GM23248 (cell line): ENCODE results near the gene FAM32A. TPM values are rescaled to one million over a fixed set of nuclear protein-coding genes. Genes with fewer than 3 reads are reported as not detected.

ENCODE experiments used
- DNase-seq: peaks from one replicate; pipeline ENCODE4 v3.0.0-alpha.2; 2015
- H2AFZ ChIP-seq: fragments of 200-600 bp; sonication (generic); 2 replicates; pipeline ENCODE4 v1.6.1; 2016; ENCODE audit warnings: antibody characterized with exemption
- H3F3A ChIP-seq: fragments of 200-600 bp; sonication (generic); 2 replicates; pipeline ENCODE4 v1.6.1; 2016; ENCODE audit warnings: mild to moderate bottlenecking, antibody characterized with exemption, mixed run types; ENCODE audit not compliant: insufficient read depth
- H3K27ac ChIP-seq: fragments of 200-600 bp; sonication (generic); 2 replicates; pipeline ENCODE4 v1.5.1; 2016; ENCODE audit warnings: mild to moderate bottlenecking
- H3K27me3 ChIP-seq: fragments of 200-600 bp; sonication (generic); replicated peaks from 2 replicates; pipeline ENCODE4 v1.6.1; 2016; ENCODE audit warnings: mild to moderate bottlenecking; ENCODE audit not compliant: insufficient read depth
- H3K36me3 ChIP-seq: fragments of 200-600 bp; sonication (generic); 2 replicates; pipeline ENCODE4 v1.6.1; 2016; ENCODE audit warnings: low read depth, mild to moderate bottlenecking
- H3K4me1 ChIP-seq: fragments of 200-600 bp; sonication (generic); 2 replicates; pipeline ENCODE4 v1.6.1; 2016; ENCODE audit warnings: mild to moderate bottlenecking; ENCODE audit not compliant: insufficient read depth
- H3K4me2 ChIP-seq: fragments of 200-600 bp; sonication (generic); one replicate; pipeline ENCODE4 v1.6.1; 2016; ENCODE audit warnings: mild to moderate bottlenecking; ENCODE audit not compliant: unreplicated experiment
- H3K4me3 ChIP-seq: fragments of 200-600 bp; sonication (generic); 2 replicates; pipeline ENCODE4 v1.5.1; 2016; ENCODE audit warnings: mild to moderate bottlenecking
- H3K79me2 ChIP-seq: fragments of 200-600 bp; sonication (generic); 2 replicates; pipeline ENCODE4 v1.6.1; 2016; ENCODE audit warnings: mild to moderate bottlenecking; ENCODE audit not compliant: insufficient read depth
- H3K9ac ChIP-seq: fragments of 200-600 bp; sonication (generic); 2 replicates; pipeline ENCODE4 v1.6.1; 2016; ENCODE audit warnings: mild to moderate bottlenecking
- H3K9me2 ChIP-seq: fragments of 200-600 bp; sonication (generic); 2 replicates; pipeline ENCODE4 v1.6.1; 2016; ENCODE audit warnings: mixed run types, mild to moderate bottlenecking, moderate library complexity; ENCODE audit not compliant: insufficient read depth
- H3K9me3 ChIP-seq: fragments of 200-600 bp; sonication (generic); one replicate; pipeline ENCODE4 v1.6.1; 2017; ENCODE audit warnings: low read depth
- H4K20me1 ChIP-seq: fragments of 200-600 bp; sonication (generic); 2 replicates; pipeline ENCODE4 v1.6.0; 2016; ENCODE audit not compliant: insufficient read depth
- EZH2 ChIP-seq: fragments of 200-600 bp; sonication (generic); IDR thresholded peaks from 2 replicates; pipeline ENCODE4 v1.6.1; 2018; ENCODE audit warnings: antibody characterized with exemption, mild to moderate bottlenecking; ENCODE audit not compliant: insufficient read depth, poor library complexity, severe bottlenecking
- EZH2phosphoT487 ChIP-seq: fragments of 200-600 bp; sonication (generic); IDR thresholded peaks from 2 replicates; pipeline ENCODE4 v1.6.1; 2018; ENCODE audit warnings: antibody characterized with exemption, moderate library complexity, mild to moderate bottlenecking, low read depth; ENCODE audit not compliant: insufficient read depth
- WGBS, 2 experiments: methylation state at CpG; one replicate each; pipeline ENCODE4 v1.1.6; 2015 to 2017; ENCODE audit warnings: low lambda C conversion rate in 2 of 2, low coverage in 1 of 2; ENCODE audit errors: missing lambda C conversion rate in 2 of 2; 5-methylcytosine and 5-hydroxymethylcytosine counted together
- in situ Hi-C: fragments of 300-500 bp; cut with MboI; formaldehyde crosslinking; loops from 2 replicates; pipeline ENCODE4 v1.15.0; 2020
- polyA plus RNA-seq: library from polyadenylated mRNA; unstranded; fragments of >200 nt; fragmentation: Nextera tagmentation; extraction: Ambion mirVana; gene quantifications from 2 replicates; pipeline ENCODE4 v1.2.1, GENCODE V29; 2016
- total RNA-seq: library from RNA; depleted of rRNA; stranded (reverse); fragments of >200 nt; shearing (Covaris generic); gene quantifications from 2 replicates; pipeline ENCODE4 v1.2.3, GENCODE V29; 2014

FAM32A gene
- total and polyA plus RNA-seq, 2 experiments from 2014 or later, result 114 to 126 TPM

GRCh38 chr19:16217716-16218451, 32.7 kb downstream of the FAM32A start:
- H3K9me2 ChIP-seq, result no peaks in the 10 kb centered on the region
- H3F3A ChIP-seq, result peaks cover 17% of the 10 kb centered on the region; the same call in 1 of the 2 replicates
- no peak overlapping the region for H2AFZ ChIP-seq
- H3K27me3 ChIP-seq, result no peaks in the 10 kb centered on the region
- peaks cover 16% of the 10 kb centered on the region; the same call in 1 of the 2 replicates for H4K20me1 ChIP-seq
- H3K4me1 ChIP-seq, result no peaks in the 10 kb centered on the region
- WGBS, 2 experiments, result 75 to 78% methylated on average over 16 of the region's 16 CpGs
- H3K79me2 ChIP-seq, result peaks cover 94% of the 10 kb centered on the region
- H3K4me2 ChIP-seq, result no peak overlapping the region
- in situ Hi-C loops, result no loop called here
- no peak overlapping the region for H3K27ac ChIP-seq
- peaks cover 40% of the 10 kb centered on the region for H3K36me3 ChIP-seq
- no peak overlapping the region for H3K4me3 ChIP-seq
- H3K9me3 ChIP-seq, result peaks cover 7% of the 10 kb centered on the region
- DNase-seq, result no peak
- H3K9ac ChIP-seq, result no peak overlapping the region
- no peak for TF ChIP-seq EZH2phosphoT487
- no peak for TF ChIP-seq EZH2

GRCh38 chr19:16218851-16219250, 33.6 kb downstream of the FAM32A start:
- Histone ChIP-seq H3K4me2 (no peak overlapping the region), H3F3A (peaks cover 13% of the 10 kb centered on the region; the same call in 1 of the 2 replicates), H3K27me3 (no peaks in the 10 kb centered on the region), H3K4me1 (no peaks in the 10 kb centered on the region), H3K9me3 (peaks cover 7% of the 10 kb centered on the region), H3K4me3 (no peak overlapping the region), H3K9me2 (no peaks in the 10 kb centered on the region), H3K36me3 (peaks cover 49% of the 10 kb centered on the region), H3K79me2 (peaks cover 93% of the 10 kb centered on the region), H3K9ac (no peak overlapping the region), H3K27ac (no peak overlapping the region), H2AFZ (no peak overlapping the region), H4K20me1 (peaks cover 7% of the 10 kb centered on the region; the same call in 1 of the 2 replicates)
- in situ Hi-C loops, result no loop called here
- WGBS, 2 experiments, result 93 to 100% methylated on average over 2 of the region's 2 CpGs
- TF ChIP-seq EZH2 (no peak), EZH2phosphoT487 (no peak)
- DNase-seq, result no peak

GRCh38 chr19:16222806-16223205, 37.6 kb downstream of the FAM32A start:
- in situ Hi-C loops, result no loop called here
- DNase-seq, result no peak
- peaks cover 13% of the 10 kb centered on the region; the same call in 1 of the 2 replicates for H3F3A ChIP-seq
- H3K9me3 ChIP-seq, result peaks cover 7% of the 10 kb centered on the region
- H3K36me3 ChIP-seq, result peaks cover 43% of the 10 kb centered on the region
- H2AFZ ChIP-seq, result no peak overlapping the region
- H3K4me3 ChIP-seq, result no peak overlapping the region
- peaks cover 65% of the 10 kb centered on the region for H3K79me2 ChIP-seq
- H3K4me2 ChIP-seq, result no peak overlapping the region
- H3K9ac ChIP-seq, result no peak overlapping the region
- no peak for TF ChIP-seq EZH2phosphoT487
- H3K4me1 ChIP-seq, result no peaks in the 10 kb centered on the region
- 68 to 73% methylated on average over 3 of the region's 3 CpGs for WGBS, 2 experiments
- no peaks in the 10 kb centered on the region for H3K9me2 ChIP-seq
- no peaks in the 10 kb centered on the region for H3K27me3 ChIP-seq
- no peak overlapping the region for H3K27ac ChIP-seq
- peaks cover 7% of the 10 kb centered on the region; the same call in 1 of the 2 replicates for H4K20me1 ChIP-seq

- Histone ChIP-seq H3K4me2 (no peak overlapping the region), H3K79me2 (peaks cover 55% of the 10 kb centered on the region), H3K4me1 (no peaks in the 10 kb centered on the region), H3K4me3 (no peak overlapping the region), H3K9me2 (no peaks in the 10 kb centered on the region), H4K20me1 (peaks cover 7% of the 10 kb centered on the region; the same call in 1 of the 2 replicates), H3K27ac (no peak overlapping the region), H3K9ac (no peak overlapping the region), H3K36me3 (peaks cover 43% of the 10 kb centered on the region), H3K27me3 (no peaks in the 10 kb centered on the region), H2AFZ (no peak overlapping the region), H3F3A (peaks cover 13% of the 10 kb centered on the region; the same call in 1 of the 2 replicates), H3K9me3 (peaks cover 7% of the 10 kb centered on the region)
- WGBS, 2 experiments, result 92 to 93% methylated on average over 15 of the region's 15 CpGs
- in situ Hi-C loops, result no loop called here
- TF ChIP-seq EZH2 (no peak), EZH2phosphoT487 (no peak)
- DNase-seq, result no peak
Observed at GRCh38 chr19:16223746-16224145, 38.5 kb downstream of the FAM32A start.
